Thyroid gland (tissue), 4 donors: Measurements from ENCODE around the gene GBP6.

Experiments
- POLR2A ChIP-seq, 2 donors: fragments of 450-650 bp; IDR thresholded peaks; one replicate each; pipeline ENCODE4 v1.6.1; 2017; ENCODE audit warnings: antibody characterized with exemption in 2 of 2, mild to moderate bottlenecking in 2 of 2, moderate library complexity in 1 of 2
- TF ChIP-seq, protein P1 (sequence below), 6 experiments: fragments of 200-600 bp in 3 of 6; fragments of 450-650 bp in 3 of 6; sonication (generic) in 3 of 6; IDR thresholded peaks; one replicate each; pipeline ENCODE4 v1.5.1; 2016 to 2019; ENCODE audit warnings: antibody characterized with exemption in 6 of 6, mild to moderate bottlenecking in 2 of 6, inconsistent platforms in 1 of 6, moderate library complexity in 1 of 6

DNA sequence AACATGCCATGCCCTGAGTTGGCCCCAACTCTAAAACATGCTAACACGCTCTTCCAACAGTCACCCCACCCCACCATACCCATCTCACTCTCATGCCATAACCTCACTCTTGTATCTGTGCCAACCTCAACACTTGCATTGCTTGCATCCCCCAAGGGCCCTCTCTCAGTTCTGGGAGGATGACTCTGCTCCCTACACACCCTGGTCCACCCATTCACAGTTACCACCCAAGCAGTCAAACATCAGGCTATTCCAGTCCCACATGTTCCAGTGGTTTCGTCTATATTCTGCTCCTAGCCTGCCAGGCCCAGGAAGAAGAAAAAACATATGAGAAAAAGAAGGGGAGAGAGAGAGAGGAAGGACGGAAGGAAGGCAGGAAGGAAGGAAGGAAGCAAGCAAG, 31.0 kb downstream of the GBP6 start:
- TF ChIP-seq, protein P1, sequence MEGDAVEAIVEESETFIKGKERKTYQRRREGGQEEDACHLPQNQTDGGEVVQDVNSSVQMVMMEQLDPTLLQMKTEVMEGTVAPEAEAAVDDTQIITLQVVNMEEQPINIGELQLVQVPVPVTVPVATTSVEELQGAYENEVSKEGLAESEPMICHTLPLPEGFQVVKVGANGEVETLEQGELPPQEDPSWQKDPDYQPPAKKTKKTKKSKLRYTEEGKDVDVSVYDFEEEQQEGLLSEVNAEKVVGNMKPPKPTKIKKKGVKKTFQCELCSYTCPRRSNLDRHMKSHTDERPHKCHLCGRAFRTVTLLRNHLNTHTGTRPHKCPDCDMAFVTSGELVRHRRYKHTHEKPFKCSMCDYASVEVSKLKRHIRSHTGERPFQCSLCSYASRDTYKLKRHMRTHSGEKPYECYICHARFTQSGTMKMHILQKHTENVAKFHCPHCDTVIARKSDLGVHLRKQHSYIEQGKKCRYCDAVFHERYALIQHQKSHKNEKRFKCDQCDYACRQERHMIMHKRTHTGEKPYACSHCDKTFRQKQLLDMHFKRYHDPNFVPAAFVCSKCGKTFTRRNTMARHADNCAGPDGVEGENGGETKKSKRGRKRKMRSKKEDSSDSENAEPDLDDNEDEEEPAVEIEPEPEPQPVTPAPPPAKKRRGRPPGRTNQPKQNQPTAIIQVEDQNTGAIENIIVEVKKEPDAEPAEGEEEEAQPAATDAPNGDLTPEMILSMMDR (IDR thresholded peaks at IDR 0.05), result no peak
- TF ChIP-seq POLR2A (IDR thresholded peaks at IDR 0.05), result no peak
